ENCODE results near the gene EFCAB6. TPM values are rescaled to one million over a fixed set of nuclear protein-coding genes. Genes with fewer than 3 reads are reported as not detected.

Gene EFCAB6, protein sequence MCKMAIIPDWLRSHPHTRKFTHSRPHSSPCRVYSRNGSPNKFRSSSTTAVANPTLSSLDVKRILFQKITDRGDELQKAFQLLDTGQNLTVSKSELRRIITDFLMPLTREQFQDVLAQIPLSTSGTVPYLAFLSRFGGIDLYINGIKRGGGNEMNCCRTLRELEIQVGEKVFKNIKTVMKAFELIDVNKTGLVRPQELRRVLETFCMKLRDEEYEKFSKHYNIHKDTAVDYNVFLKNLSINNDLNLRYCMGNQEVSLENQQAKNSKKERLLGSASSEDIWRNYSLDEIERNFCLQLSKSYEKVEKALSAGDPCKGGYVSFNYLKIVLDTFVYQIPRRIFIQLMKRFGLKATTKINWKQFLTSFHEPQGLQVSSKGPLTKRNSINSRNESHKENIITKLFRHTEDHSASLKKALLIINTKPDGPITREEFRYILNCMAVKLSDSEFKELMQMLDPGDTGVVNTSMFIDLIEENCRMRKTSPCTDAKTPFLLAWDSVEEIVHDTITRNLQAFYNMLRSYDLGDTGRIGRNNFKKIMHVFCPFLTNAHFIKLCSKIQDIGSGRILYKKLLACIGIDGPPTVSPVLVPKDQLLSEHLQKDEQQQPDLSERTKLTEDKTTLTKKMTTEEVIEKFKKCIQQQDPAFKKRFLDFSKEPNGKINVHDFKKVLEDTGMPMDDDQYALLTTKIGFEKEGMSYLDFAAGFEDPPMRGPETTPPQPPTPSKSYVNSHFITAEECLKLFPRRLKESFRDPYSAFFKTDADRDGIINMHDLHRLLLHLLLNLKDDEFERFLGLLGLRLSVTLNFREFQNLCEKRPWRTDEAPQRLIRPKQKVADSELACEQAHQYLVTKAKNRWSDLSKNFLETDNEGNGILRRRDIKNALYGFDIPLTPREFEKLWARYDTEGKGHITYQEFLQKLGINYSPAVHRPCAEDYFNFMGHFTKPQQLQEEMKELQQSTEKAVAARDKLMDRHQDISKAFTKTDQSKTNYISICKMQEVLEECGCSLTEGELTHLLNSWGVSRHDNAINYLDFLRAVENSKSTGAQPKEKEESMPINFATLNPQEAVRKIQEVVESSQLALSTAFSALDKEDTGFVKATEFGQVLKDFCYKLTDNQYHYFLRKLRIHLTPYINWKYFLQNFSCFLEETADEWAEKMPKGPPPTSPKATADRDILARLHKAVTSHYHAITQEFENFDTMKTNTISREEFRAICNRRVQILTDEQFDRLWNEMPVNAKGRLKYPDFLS (N-terminal part only)
- polyA plus RNA-seq (2013, experiment 1 of 2) = 0.49 TPM
- polyA plus RNA-seq (2013, experiment 2 of 2) = 0.48 TPM

DNA sequence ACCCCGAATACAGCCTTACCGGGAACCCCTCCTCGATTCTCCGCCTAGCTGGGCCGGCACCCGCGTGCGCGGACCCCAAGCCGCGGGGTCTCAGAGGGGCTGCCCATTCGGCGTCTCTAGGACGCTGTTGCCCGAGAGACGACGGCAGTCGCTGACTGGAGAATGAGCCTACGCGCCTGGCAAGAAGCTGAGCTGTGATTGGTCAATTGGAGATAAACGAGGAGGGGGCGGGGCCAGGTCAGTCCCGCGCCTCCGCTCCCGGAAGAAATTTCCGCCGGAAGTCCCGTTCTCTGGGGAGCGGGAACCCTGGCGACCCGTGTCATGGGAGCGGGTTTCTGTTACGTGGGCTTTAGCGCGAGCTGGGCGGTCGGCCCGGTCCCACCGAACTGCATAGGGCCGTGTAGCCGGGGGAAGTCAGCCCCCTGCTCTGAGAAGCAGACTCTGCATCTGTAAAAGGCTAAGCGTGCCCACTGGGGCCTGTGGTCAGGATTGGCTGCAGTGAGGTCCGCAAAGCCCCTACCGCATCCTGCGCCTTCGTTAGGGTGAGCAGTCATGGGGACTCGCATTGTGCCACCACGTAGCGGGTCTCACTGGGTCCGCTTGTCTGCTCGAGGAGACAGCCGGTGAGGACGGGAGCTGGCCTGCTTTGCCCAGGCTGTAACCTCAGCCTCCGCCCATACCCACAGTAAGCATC is at the start of gene EFCAB6:
EFCAB6 (minus strand) TSS at position 157 of the 694 bp plus-strand sequence. CDS start 29,987 bp downstream, outside the sequence.
- peak; percentile 94 for DNase-seq (ENCODE audit: low spot score)

DNA sequence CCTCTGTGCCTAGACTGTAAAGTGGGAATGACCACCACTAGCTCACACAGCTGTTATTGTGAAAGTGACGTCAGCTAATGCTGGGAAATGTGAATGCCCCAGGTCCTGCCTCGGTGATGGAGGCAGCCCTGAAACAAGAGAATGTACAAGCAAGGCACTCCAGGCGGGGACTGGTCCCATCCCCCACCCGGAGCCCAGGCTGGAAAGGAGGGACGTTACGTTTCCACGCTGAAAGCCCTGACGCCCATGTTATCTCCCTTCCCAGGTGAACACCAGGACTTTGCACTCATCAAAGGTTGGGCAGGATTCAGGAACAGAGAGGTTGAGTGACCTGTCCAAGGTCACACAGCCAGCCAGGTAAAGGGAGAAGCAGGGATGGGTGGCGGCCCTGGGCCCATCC is 49.4 kb upstream of the EFCAB6 start:
- H3K14ac ChIP-seq (ENCODE audit: low read length) = peak overlapping the region; percentile 21
- H3K79me1 ChIP-seq (ENCODE audit: low read depth, low read length) = peaks cover 4% of the 10 kb centered on the region
- no peaks in the 10 kb centered on the region for H3K27me3 ChIP-seq (ENCODE audit: control insufficient read depth in 3 of 3, insufficient read depth in 3 of 3, low read depth in 1 of 3, low read length in 3 of 3)
- H3K4ac ChIP-seq (ENCODE audit: low read length) = no peak overlapping the region
- H2BK5ac ChIP-seq (ENCODE audit: low read length) = no peak overlapping the region
- peak overlapping the region; percentile 85 to 93 for H3K4me3 ChIP-seq (ENCODE audit: low read length in 2 of 2)
- no peak overlapping the region for H3K18ac ChIP-seq (ENCODE audit: low read length)
- no peak overlapping the region for H4K91ac ChIP-seq (ENCODE audit: low read depth, low read length, poor library complexity)
- H4K8ac ChIP-seq (ENCODE audit: low read depth, low read length) = no peak overlapping the region
- H2AK5ac ChIP-seq (ENCODE audit: low read depth, low read length) = no peak overlapping the region
- H3K36me3 ChIP-seq (replicated peaks in 1 of 2; ENCODE audit: control insufficient read depth in 2 of 2, insufficient read depth in 2 of 2, low read length in 2 of 2) = no peaks in the 10 kb centered on the region
- H2BK12ac ChIP-seq (ENCODE audit: low read length) = no peak overlapping the region
- no peak overlapping the region for H3K27ac ChIP-seq (replicated peaks; ENCODE audit: low read length)
- WGBS, 2 donors (ENCODE audit: extremely low coverage in 2 of 2, insufficient read length in 2 of 2, insufficient replicate concordance in 1 of 2) = no CpG with 5 or more reads among the region's 9 CpGs
- H3K23ac ChIP-seq (ENCODE audit: low read depth, low read length, poor library complexity) = no peak overlapping the region
- peak overlapping the region; percentile 63 for H3K4me2 ChIP-seq (ENCODE audit: insufficient read depth, low read length, poor library complexity, severe bottlenecking)
- peak overlapping the region; percentile 4 for H3K9ac ChIP-seq (ENCODE audit: low read depth, low read length, poor library complexity)
- H2BK15ac ChIP-seq (ENCODE audit: low read length) = no peak overlapping the region
- H2AFZ ChIP-seq (ENCODE audit: low read length) = peak overlapping the region; percentile 98
- H3K4me1 ChIP-seq (ENCODE audit: control insufficient read depth in 2 of 2, insufficient read depth in 1 of 2, low read depth in 1 of 2, low read length in 2 of 2) = peaks cover 4 to 7% of the 10 kb centered on the region in 2 donors
- H3K9me3 ChIP-seq (replicated peaks in 1 of 2; ENCODE audit: control insufficient read depth in 2 of 2, insufficient read depth in 1 of 2, low read depth in 1 of 2, low read length in 2 of 2) = peaks cover under 1 to 5% of the 10 kb centered on the region in 2 donors
- DNase-seq (ENCODE audit: low spot score) = no peak
- H2BK120ac ChIP-seq (ENCODE audit: low read depth, low read length) = no peak overlapping the region

More for the DNA sequence above, at the start of gene EFCAB6:
- Histone ChIP-seq H3K4me2 (ENCODE audit: insufficient read depth, low read length, poor library complexity, severe bottlenecking) (peak within 1 kb of the TSS; percentile 94), H3K9ac (ENCODE audit: low read depth, low read length, poor library complexity) (peak within 1 kb of the TSS; percentile 95), H3K36me3 (replicated peaks in 1 of 2; ENCODE audit: control insufficient read depth in 2 of 2, insufficient read depth in 2 of 2, low read length in 2 of 2) (peaks cover 1 to 11% of the 10 kb centered on the region in 2 donors), H3K14ac (ENCODE audit: low read length) (peak within 1 kb of the TSS; percentile 85), H3K4me1 (ENCODE audit: control insufficient read depth in 2 of 2, insufficient read depth in 1 of 2, low read depth in 1 of 2, low read length in 2 of 2) (peaks cover 7 to 13% of the 10 kb centered on the region in 2 donors), H4K91ac (ENCODE audit: low read depth, low read length, poor library complexity) (no peak within 1 kb of the TSS), H3K18ac (ENCODE audit: low read length) (peak within 1 kb of the TSS; percentile 97), H3K27me3 (ENCODE audit: control insufficient read depth in 3 of 3, insufficient read depth in 3 of 3, low read depth in 1 of 3, low read length in 3 of 3) (no peaks in the 10 kb centered on the region), H4K8ac (ENCODE audit: low read depth, low read length) (no peak within 1 kb of the TSS), H3K27ac (replicated peaks; ENCODE audit: low read length) (no peak within 1 kb of the TSS), H3K4ac (ENCODE audit: low read length) (peak within 1 kb of the TSS; percentile 27), H2BK15ac (ENCODE audit: low read length) (no peak within 1 kb of the TSS), H2BK120ac (ENCODE audit: low read depth, low read length) (no peak within 1 kb of the TSS), H3K4me3 (ENCODE audit: low read length in 2 of 2) (peak within 1 kb of the TSS; percentile 74 to 86), H2BK5ac (ENCODE audit: low read length) (no peak within 1 kb of the TSS), H3K9me3 (replicated peaks in 1 of 2; ENCODE audit: control insufficient read depth in 2 of 2, insufficient read depth in 1 of 2, low read depth in 1 of 2, low read length in 2 of 2) (no peaks in the 10 kb centered on the region), H3K23ac (ENCODE audit: low read depth, low read length, poor library complexity) (no peak within 1 kb of the TSS), H3K79me1 (ENCODE audit: low read depth, low read length) (peaks cover 6% of the 10 kb centered on the region), H2AFZ (ENCODE audit: low read length) (peak within 1 kb of the TSS; percentile 93), H2BK12ac (ENCODE audit: low read length) (peak within 1 kb of the TSS; percentile 7), H2AK5ac (ENCODE audit: low read depth, low read length) (peak within 1 kb of the TSS; percentile 21)
- no CpG with 5 or more reads among the region's 55 CpGs for WGBS, 2 donors (ENCODE audit: extremely low coverage in 2 of 2, insufficient read length in 2 of 2, insufficient replicate concordance in 1 of 2)

DNA sequence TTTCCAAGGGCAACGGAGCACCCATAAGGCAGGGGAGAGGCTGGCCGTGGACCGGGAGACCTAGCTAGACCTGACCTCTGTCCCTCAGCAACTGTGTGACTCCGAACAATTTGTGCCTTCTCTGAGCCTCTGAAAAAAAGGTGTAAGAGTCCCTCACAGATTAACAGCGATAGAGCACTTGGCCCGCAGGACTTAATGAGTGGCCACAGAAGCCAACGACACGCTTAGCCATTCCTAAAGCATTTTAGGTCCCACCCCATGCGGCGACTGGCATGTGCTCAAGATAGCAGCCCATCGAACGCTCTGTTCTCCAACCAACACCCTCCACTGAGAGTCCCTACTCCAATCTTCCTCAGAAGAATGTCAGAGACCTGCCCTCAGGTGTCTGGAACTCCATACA is 48.7 kb upstream of the EFCAB6 start:
- Histone ChIP-seq H3K27ac (replicated peaks; ENCODE audit: low read length) (no peak overlapping the region), H3K27me3 (ENCODE audit: control insufficient read depth in 3 of 3, insufficient read depth in 3 of 3, low read depth in 1 of 3, low read length in 3 of 3) (no peaks in the 10 kb centered on the region), H2BK12ac (ENCODE audit: low read length) (no peak overlapping the region), H3K79me1 (ENCODE audit: low read depth, low read length) (peaks cover 4% of the 10 kb centered on the region), H2BK120ac (ENCODE audit: low read depth, low read length) (no peak overlapping the region), H3K9me3 (replicated peaks in 1 of 2; ENCODE audit: control insufficient read depth in 2 of 2, insufficient read depth in 1 of 2, low read depth in 1 of 2, low read length in 2 of 2) (peaks cover 3 to 7% of the 10 kb centered on the region in 2 donors), H3K36me3 (replicated peaks in 1 of 2; ENCODE audit: control insufficient read depth in 2 of 2, insufficient read depth in 2 of 2, low read length in 2 of 2) (no peaks in the 10 kb centered on the region), H4K8ac (ENCODE audit: low read depth, low read length) (no peak overlapping the region), H3K9ac (ENCODE audit: low read depth, low read length, poor library complexity) (no peak overlapping the region), H3K18ac (ENCODE audit: low read length) (no peak overlapping the region), H4K91ac (ENCODE audit: low read depth, low read length, poor library complexity) (no peak overlapping the region), H2BK15ac (ENCODE audit: low read length) (no peak overlapping the region), H2AFZ (ENCODE audit: low read length) (no peak overlapping the region), H3K14ac (ENCODE audit: low read length) (no peak overlapping the region), H3K4me2 (ENCODE audit: insufficient read depth, low read length, poor library complexity, severe bottlenecking) (no peak overlapping the region), H2AK5ac (ENCODE audit: low read depth, low read length) (no peak overlapping the region), H3K4me1 (ENCODE audit: control insufficient read depth in 2 of 2, insufficient read depth in 1 of 2, low read depth in 1 of 2, low read length in 2 of 2) (peaks cover 4 to 7% of the 10 kb centered on the region in 2 donors), H3K4ac (ENCODE audit: low read length) (no peak overlapping the region), H3K4me3 (ENCODE audit: low read length in 2 of 2) (peak overlapping the region in 1 of 2 donors; percentile 85), H2BK5ac (ENCODE audit: low read length) (no peak overlapping the region), H3K23ac (ENCODE audit: low read depth, low read length, poor library complexity) (no peak overlapping the region)
- no CpG with 5 or more reads among the region's 12 CpGs for WGBS, 2 donors (ENCODE audit: extremely low coverage in 2 of 2, insufficient read length in 2 of 2, insufficient replicate concordance in 1 of 2)
- no peak for DNase-seq (ENCODE audit: low spot score)

Data from neuronal stem cell (in vitro differentiated cells).